GM21367 (cell line): Measurements from ENCODE around the gene ARHGAP19.
A peak's percentile ranks its signal among the peaks of the same experiment; 100 is the strongest.
"Not testable (repeated sequence)": the region's sequence is repeated elsewhere in the genome, so short reads cannot be mapped to it uniquely, and the experiment has no call there.

Experiments
- ATAC-seq: cut with Tn5 transposase; IDR thresholded peaks from one replicate; pipeline ENCODE4 v1.9.1; 2021; ENCODE audit not compliant: unreplicated experiment

ARHGAP19 gene

GRCh38 chr10:97321032-97321803 is 28.8 kb upstream of the ARHGAP19 start:
- ATAC-seq, result no peak

GRCh38 chr10:97320480-97321031 is 28.1 kb upstream of the ARHGAP19 start:
- ATAC-seq, result no peak

- ATAC-seq, result no peak
Measured at GRCh38 chr10:97319671-97320479, 27.4 kb upstream of the ARHGAP19 start.

GRCh38 chr10:97318772-97319651 is 26.6 kb upstream of the ARHGAP19 start, which contains the start of gene FRAT1:
FRAT1 (plus strand) TSS chr10:97319271; CDS start chr10:97319454, 183 bp downstream.
- ATAC-seq, result peak; percentile 59

DNA sequence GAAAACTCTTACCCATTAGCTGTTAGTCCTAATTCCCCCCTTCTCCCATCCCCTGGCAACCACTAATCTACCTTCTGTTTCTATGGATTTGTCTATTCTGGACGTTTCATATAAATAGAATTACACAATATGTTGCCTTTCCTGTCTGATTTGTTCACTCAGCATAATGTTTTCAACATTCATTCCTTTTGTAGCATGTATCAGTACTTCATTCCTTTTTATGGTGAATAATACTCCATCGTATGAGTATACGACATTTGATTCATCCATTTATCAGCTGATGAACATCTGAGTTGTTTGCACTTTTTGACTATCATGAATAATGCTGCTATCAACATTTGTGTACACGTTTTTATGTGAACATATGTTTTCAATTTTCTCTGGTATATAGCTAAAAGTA is 22.2 kb upstream of the ARHGAP19 start:
- ATAC-seq, result no peak

DNA sequence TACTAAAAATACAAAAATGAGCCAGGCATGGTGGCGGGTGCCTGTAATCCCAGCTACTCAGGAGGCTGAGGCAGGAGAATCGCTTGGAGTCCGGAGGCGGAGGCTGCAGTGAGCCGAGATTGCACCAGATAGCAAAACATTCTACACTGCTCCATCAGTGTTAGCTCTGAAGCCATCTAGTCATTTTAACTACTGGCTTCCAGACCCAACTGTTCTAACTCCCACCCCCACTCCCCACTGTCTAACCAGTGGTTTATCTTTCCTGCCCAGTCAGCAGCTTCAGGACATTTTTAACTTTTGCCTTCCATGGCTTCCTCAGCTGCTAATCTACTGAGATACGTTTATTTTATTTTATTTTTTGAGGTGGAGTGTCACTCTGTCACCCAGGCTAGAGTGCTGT is 20.5 kb upstream of the ARHGAP19 start:
- ATAC-seq, result no peak

- no peak for ATAC-seq
Measured at GRCh38 chr10:97311111-97311626, 18.7 kb upstream of the ARHGAP19 start.

GRCh38 chr10:97307866-97308780 is 15.7 kb upstream of the ARHGAP19 start:
- no peak for ATAC-seq

GRCh38 chr10:97307441-97307840 is 15.0 kb upstream of the ARHGAP19 start:
- ATAC-seq, result no peak

GRCh38 chr10:97302088-97302791 is 9.8 kb upstream of the ARHGAP19 start:
- ATAC-seq, result no peak

DNA sequence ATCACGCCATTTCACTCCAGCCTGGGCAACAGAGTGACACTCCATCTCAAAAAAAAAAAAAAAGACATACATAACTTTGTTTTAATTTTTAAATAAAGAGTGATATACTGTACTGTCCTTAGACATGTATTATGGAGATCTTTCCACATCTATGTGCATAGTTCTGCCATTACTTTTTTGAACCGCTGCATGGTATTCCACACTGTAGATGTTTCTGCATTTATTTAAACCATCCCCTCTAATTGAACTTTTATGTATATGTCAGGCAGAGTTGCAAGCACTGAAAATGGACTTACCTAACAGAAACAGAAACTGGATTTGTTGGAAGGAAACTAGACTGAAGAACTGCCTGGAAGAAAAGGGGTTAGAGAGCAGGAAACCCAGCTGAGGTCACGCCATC is 8.5 kb upstream of the ARHGAP19 start:
- ATAC-seq, result no peak

DNA sequence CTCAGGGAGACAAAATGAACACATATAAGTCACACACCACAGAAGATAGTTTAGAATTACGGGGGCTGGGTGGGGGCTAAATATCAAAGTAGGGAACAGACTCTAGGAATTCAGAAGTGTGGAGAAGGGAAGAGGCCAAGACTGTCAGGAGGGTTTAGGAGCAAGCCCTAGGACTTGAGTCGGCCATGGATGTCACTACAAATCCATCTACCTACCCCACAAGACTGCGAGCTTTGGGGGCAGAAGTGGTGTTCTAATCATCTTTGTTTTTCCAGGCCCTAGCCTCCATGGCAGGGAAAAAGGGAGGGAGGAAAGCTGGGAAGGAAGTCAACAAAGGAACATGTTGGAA is 5.8 kb upstream of the ARHGAP19 start:
- ATAC-seq, result no peak

DNA sequence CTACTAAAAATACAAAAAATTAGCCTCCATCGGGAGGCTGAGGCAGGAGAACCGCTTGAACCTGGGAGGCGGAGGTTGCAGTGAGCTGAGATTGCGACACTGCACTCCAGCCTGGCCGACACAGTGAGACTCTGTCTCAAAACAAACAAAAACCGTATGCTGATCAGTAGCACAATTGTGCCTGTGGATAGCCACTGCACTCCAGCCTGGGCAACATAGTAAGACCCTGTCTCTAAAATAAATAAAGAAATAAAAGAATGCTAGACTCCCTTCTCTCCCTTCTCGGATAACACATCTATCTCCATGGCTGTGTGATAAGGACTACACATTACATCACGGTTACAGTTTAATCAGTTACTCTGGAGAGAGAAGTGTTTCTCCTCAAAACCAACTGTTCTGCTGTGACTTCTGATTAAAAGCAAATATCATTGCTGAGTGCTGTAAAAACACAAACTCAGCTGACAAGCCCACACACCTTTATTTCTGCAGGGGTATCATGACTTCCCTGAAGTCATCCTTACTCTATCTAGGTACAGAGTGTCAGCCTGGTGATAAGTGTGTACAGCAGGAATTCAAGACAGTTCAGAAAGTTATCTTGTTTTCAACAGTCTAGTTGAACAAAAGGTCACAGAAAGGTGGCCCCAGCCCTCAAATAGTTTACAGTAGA is 5.3 kb upstream of the ARHGAP19 start:
- no peak for ATAC-seq

- no peak for ATAC-seq
Measured at GRCh38 chr10:97292862-97293198, 393 bp upstream of the ARHGAP19 start.

- no peak for ATAC-seq
Measured at GRCh38 chr10:97291357-97292096, 910 bp downstream of the ARHGAP19 start.

DNA sequence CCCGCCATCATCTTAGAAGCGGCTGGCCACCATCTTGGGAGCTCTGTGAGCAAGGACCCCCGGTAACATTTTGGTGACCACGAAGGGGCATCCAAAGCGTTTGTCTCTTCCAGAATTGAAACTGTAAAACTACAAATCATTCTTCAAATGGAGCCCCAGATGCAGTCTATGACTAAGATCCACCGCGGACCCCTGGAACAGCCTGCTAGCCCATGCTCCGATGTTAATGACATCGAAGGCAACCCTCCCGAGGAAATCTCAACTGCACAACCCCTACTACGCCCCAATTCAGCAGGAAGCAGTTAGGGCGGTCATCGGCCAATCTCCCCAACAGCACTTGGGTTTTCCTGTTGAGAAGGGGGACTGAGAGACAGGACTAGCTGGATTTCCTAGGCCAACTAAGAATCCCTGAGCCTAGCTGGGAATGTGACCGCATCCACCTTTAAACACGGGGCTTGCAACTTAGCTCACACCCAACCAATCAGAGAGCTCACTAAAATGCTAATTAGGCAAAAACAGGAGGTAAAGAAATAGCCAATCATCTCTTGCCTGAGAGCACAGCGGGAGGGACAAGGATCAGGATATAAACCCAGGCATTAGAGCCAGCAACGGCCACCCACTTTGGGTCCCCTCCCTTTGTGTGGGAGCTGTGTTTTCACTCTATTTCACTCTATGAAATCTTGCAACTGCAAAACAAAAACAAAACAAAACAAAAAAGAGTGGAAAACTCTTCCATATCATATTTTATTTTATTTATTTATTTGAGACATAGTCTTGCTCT is 1.7 kb downstream of the ARHGAP19 start:
- not testable (repeated sequence) for ATAC-seq

GRCh38 chr10:97290076-97290475 is 2.4 kb downstream of the ARHGAP19 start:
- not testable (repeated sequence) for ATAC-seq
